ENCODE data around the gene ZNF326.

ZNF326 gene

GRCh38 chr1:90074137-90074536 lies 79.2 kb downstream of the ZNF326 start:
- no peak for DNase-seq (ENCODE audit: low read depth)
- no peak overlapping the region for H3K4me3 ChIP-seq (ENCODE audit: control insufficient read depth, low read depth, low read length)
- no peak for TF ChIP-seq CTCF (conservative IDR thresholded peaks at IDR 0.05; ENCODE audit: control insufficient read depth, insufficient read depth, low read depth, low read length)

GRCh38 chr1:90074566-90074965 lies 79.7 kb downstream of the ZNF326 start:
- TF ChIP-seq CTCF (conservative IDR thresholded peaks at IDR 0.05; ENCODE audit: control insufficient read depth, insufficient read depth, low read depth, low read length), result no peak
- H3K4me3 ChIP-seq (ENCODE audit: control insufficient read depth, low read depth, low read length), result no peak overlapping the region
- no peak for DNase-seq (ENCODE audit: low read depth)

- no peak overlapping the region for H3K4me3 ChIP-seq (ENCODE audit: control insufficient read depth, low read depth, low read length)
- no peak for DNase-seq (ENCODE audit: low read depth)
- no peak for TF ChIP-seq CTCF (conservative IDR thresholded peaks at IDR 0.05; ENCODE audit: control insufficient read depth, insufficient read depth, low read depth, low read length)
These were observed 80.1 kb downstream of the ZNF326 start for GRCh38 chr1:90074970-90075391.

- DNase-seq (ENCODE audit: low read depth), result no peak
- no peak for TF ChIP-seq CTCF (conservative IDR thresholded peaks at IDR 0.05; ENCODE audit: control insufficient read depth, insufficient read depth, low read depth, low read length)
These were observed 89.1 kb downstream of the ZNF326 start for GRCh38 chr1:90083995-90084394.

More at GRCh38 chr1:90083995-90084394, 89.1 kb downstream of the ZNF326 start:
- H3K4me3 ChIP-seq (ENCODE audit: control insufficient read depth, low read depth, low read length), result no peak overlapping the region
